Stimulated activated CD8-positive, alpha-beta memory T cell treated with anti-CD3 and anti-CD28 coated beads, Interleukin-12 subunit alpha, Interleukin-12 subunit beta, amount 100 ng/mL, for 24 hours (primary cell): Measurements from ENCODE around the gene IL4I1.

Source experiments
- DNase-seq: peaks from one replicate; pipeline ENCODE4 v3.0.0-alpha.2; 2020; ENCODE audit errors: extremely low read depth

IL4I1 gene

DNA sequence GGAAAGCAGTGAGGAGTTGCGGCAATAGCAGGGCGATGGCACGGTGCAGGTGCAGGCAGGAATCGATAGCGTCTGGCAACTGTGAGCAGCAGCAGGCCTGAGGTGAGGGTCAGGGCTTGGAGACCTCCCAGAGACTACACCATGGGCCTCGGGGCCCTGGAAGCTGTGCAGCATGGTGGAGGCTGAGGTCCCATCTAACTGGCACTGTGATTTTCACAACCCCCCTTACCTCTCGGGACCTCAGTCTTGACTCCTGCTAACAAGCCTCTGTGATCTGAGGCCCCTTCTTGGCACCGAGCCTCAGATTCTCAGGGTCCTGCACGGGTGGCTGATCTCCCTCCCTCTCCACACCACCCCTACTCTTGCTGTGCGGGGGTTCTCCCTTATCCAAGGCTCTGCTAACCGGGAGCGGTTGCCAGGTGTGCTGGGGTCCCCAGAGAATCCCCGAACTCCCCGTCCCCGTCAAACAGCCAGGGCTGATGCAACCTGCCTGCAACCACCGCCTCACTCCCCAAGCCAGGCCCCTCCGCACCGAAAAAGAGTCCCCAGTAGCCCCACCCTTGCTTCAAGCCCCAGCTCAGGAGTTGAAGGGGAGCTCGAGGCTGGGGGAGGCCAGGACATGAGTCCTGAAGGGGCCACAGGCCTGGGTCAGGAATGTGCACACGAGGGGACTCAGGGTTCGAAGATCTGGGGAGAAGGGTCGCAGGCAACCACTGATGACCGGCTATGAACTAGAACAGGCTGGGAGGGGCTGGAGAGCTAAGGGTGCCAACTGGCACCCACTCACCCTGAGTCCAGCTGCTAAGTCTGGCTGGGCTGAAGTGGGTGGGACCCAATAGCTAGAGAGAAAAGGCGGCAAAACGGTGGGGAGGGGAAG lies 27.6 kb upstream of the IL4I1 start:
- DNase-seq = no peak

DNA sequence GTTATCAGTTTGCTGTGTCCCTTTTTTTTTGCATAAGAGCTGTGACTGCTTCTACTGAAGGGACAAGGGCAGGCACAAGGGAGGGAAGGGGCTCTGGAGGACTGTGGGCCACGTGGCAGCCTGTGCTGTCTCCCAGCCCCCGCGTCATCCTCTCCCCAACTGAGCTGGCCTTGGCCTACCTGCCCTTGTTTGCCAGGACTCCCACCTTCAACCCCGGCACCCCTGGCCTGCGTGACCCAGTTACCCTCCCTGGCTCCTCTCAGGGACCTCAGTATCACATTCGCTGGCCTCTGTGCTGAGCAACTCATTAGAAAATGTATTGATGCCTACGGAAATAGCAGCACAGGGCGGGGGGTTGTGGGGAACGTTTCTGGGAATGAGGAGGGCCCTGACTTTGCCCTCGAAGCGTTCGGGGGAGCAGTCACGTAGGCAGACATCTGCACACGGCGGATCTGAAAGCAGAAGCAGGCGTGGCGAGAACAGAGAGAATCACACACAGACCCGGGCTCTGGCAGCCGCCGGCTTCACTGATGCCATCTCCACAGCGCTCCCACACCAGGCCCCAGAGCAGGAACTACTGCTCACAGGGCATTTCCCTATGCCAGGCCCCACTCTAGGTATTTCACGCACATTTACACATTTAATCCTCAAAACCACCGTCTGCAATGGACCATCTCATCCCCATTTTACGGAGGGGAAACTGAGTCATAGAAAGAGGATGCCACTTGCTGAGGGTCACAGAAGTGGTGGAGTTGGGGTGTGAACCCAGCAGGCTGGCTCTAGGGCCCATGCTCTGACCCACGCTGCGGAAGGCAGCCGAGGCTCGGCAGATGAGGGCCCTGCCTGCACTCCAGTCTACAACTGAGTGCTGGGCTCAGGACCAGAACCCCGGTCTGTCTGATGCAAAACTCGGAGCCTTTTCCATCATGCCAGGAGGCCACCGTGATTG lies 26.6 kb upstream of the IL4I1 start:
- no peak for DNase-seq

DNA sequence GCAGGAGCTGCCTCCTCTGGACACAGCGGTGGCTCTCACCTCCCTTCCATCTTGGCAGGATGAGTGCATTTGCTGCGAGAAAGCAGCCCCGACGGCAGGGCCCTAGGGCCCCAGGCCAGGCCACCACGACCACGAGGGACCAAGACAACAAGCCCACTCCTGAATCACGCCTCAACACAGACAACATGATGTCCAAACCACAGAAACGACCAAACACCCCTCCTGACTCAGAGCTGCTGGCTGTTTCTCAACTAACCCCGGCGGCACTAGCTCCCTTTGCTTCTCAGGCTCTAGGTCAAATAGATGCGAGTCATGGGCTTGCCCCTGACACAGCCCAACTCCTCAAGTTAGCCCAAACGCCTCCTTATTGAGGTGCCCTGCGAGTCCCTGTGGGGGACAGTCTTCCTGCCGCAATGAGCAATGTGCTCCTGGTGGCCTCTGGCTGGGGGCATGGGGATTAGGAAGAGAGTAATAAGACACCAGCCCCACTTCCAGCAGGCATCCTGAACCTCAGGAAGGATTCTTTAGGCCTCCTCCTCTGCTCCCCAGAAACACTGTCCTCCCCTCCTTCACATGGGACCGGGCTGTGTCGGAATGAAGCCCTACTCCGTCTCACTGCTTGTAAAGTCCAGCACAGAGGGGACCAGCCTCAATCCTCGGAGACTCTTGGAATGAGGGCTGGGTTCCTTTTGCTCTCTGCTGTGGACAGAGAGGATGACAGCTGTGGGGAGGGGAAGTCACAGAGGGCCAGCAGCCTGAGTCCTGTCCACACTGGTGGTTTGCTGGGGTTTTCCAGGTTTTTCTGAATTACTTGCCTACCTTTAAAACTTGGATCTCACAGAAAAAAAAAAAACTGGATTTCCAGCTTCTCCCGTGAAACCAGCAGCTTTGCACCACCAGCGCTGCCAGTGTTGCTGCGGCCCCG lies 25.4 kb upstream of the IL4I1 start:
- DNase-seq = no peak

DNA sequence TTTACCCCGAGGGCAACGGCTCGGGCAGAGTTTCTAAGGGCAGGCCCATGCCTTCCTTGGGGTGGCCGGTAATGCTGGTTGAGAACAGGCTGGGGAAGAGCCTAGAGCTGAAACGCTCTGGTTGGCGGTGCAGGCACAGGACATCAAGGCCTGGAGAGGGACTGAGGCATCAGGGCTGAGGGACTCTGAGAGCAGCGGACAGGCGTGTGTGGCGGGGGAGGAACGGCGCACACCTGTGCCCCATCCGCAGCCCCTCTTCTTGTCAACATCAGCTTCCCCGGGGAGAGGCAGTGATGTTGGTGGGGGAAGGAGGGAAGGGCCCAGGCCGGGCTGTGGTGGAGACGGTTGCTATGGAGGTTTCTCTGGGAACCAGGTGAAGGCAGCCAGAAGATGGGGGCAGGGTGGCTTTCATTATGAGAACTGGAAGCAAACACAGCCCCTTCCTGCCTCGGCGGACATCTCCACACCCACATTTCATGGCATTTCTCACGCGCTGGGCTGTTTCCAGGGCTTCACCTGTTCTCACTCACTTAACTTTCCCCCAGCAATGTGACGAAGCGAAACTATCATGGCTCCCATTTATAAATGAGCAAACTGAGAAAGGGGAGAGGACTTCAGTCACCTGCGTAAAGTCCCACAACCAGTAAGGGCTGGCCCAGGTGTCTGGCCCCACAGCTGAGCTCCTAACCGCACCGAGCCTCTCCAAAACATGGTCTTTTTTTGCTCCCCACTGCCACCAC lies 24.1 kb upstream of the IL4I1 start:
- no peak for DNase-seq

DNA sequence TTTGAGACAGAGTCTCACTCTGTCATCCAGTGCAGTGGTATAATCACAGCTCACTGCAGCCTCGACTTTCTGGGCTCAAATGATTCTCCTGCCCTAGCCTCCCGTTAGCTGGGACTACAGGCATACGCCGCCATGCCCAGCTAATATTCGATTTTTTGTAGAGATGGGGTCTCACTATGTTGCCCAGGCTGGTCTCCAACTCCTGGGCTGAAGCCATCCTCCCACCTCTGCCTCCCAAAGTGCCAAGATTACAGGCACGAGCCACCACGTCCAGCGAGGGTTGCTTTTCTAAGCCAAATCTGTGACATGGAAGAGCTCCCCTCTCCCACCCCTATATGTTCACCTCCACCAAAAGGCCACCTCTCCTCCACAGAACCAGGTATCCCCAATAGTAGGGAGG lies 21.4 kb upstream of the IL4I1 start:
- no peak for DNase-seq

DNA sequence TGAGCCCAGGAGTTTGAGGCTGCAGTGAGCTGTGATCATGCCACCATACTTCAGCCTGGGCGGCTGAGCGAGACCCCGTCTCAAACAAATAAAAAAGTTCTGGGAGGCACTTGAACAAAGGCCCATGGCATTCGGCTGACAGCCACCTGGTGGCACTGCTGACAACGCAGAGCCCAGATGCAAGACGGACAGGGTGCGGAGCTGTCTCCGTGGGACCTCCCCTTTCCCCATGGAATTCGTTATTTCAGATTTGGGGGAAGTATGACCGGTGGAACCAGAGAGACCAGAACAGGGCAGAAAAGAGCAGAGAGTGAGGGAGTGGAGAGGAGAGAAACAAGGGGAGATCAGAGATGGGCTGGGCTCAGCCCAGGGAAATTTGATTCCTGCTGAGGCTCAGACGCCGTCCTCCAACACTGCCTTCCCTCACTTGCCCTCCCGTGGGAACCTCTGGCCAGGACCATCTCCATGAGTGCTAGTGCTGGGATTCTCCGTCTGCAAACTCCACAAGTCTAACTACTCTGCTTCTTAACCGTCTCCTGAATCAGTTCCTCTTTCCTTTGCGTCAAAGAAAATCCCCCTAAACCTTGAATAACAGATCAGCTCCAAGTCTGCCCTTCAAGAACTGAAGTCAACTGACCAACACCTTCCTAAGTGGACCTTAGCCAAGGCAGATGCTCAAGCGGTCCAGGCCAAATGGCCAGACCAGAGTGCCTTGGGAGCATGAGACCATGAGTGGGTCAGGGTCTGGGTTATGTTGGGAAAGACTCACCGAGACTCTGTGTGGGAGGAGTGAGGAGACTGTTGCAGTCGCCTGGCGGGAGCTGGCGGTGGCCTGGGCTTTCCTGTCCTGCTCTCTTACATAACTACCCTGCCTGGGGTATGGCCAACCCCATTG lies 20.4 kb upstream of the IL4I1 start:
- DNase-seq = no peak

DNA sequence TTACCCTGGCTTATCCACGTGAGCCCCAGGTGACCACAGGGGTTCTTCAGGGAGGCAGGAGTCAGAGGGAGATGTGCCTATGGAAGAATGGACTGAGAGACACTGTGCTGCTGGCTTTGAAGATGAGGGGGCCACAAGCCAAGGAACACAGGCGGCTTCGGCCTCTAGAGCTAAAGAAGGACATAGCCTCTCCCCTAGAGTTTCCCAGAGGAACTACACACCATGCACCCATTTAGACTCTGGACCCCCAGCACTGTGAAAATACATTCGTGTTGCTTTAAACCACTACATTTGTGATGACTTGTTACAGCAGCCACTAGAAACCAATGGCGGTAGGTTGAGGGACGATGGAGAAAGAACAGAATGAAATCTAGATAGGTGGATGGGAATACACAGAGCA lies 18.6 kb upstream of the IL4I1 start:
- no peak for DNase-seq

DNA sequence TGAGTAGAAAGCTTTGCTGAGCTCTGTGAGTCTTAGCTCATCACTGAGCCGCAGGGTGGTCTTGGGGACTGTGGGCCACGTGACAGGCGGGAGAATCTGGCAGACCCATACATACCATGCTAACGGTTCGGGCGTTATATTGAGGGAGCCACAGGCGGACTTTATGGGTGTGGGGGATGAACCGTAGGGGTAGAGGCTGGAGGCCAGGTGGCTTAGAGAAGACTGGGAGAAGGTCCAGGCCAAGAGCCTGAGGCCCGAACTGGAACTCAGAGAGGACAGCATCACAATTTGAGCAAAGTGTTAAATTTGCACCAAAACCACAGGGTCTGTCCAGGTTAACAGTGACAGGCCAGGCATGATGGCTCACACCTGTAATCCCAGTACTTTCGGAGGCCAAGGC lies 17.0 kb upstream of the IL4I1 start:
- DNase-seq = no peak

DNA sequence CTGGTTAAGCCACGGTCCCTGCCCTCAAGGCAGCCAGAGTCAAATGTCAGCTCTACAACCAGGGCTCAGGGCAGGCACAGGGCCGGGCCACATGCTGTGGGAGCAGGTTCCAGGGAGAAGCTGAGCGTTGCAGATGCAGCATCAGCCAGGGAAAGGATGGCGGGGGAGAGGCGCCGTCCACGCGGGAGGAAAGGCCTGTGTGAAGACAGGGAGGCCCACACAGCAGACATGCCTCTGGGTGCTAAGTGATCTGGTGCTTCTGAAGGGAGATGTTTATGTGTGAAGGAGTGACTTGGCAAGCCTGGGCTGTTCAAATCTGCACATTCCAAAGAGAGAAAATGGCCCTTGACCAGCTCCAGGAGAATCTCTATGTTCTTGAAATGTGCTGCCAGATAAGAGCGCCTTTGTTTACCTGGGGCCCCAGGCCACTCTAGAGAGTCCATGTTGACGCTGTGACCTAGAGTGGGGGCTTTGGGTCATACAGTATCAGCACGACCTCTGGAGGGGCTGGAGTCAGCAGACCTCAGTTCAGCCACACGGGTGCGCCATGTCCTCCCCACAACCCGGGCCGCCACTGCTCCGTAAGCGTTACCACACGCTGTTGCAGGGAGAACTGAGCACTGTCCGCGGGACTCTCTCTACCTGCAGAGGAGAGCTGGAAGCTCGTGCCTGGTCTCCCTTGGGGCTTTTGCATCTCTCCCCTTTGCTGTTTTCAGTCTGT lies 16.4 kb upstream of the IL4I1 start:
- DNase-seq = no peak

DNA sequence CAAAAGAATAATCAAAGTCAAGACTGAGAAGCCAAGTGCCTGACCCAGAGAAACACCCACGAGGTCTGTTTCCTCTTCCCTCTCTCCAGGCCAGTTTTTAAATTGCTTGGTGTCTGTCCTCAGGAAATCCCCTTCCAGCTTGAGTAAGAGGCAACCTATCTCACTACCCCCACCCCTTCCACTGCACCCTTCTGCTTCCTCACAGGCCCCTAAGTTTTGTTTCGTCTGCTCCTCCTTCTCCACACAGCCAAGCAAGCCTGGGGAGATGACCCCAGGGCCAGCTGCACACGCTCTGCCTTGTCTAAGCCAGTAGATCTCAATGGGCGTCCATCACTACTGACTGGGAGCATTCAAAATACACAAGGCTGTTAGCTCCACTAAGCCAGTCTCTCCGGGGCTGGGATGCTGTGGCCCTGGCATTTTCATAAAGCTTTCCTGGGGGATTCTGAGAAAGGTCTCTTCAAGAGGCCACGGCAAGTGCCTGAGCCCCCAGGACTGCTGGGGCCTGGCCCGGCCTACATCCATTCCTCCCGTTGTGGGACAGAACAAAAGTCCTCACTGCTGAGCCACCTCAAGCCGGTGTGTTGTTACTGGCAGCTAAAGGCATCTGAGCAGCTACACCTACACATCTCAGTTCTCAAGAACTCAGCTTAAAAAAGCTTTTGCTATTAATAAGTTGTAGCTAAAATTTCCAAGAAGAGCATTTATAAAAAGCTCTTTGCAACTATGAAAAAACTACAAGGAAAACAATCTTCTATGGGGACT lies 14.9 kb upstream of the IL4I1 start:
- DNase-seq = no peak

DNA sequence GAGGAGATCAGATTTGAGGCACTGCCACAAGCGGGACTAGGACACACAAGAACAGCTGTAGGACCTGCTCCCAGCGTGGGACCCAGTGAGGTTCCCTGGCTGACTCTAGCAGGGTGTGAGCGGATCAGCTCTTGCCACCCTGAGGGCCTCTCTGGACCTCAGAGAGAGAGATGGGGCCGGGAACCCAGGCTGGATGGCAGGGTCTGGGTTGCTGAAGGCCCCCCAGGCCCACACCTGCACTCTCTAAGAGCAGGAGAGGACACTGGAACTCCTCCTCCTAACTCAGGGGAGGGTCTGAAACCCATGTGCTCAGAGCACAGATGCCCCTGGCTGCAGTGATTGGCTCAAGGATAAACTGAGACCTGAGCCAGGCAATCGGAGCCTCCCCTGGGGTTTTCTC lies 13.5 kb upstream of the IL4I1 start:
- no peak for DNase-seq

DNA sequence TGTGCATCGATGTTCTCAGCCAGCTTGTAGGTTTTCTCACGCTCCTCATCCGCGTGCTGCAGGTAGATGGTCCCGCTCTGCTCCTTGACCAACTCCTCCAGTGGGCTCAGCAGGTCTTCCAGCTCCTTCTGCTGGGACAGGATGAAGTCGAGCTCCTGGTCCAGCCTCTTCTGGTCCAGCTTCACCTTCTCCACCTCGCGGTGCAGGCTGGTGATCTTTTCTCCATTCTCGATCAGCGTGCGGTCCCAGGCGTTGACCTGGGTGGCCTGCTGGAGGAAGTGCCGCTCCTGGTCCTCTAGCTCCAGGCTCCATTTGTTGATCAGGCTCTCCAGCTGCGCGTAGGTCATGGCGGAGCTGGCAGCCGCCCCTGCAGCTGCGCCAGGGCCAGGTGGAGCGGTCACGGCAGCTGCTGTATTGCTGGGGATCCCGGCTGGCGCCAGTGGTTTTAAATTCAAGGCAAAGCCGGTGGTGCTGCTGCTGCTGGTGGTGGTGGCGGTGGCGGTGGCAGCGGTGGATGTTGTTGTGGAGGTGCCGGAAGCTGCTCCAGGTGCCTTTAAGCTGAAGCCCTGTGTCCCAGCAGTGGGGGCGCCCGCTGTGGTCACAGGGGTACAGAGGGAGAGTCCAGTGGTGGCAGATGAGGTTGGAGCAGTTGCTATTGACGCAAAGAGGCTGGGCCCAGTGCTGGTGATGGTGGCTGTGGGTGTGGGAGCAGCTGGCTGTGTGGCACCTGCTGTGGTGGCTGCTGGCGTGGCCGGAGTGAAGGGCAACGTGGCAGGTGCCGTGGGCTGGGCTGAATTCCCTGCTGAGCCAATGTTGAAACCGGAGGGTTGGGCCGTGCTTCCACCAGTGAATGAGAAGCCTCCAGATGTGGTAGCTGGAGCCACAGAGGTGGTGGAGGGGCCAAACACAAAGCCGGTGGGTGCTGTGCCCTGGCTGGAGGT lies 12.1 kb upstream of the IL4I1 start:
- no peak for DNase-seq

DNA sequence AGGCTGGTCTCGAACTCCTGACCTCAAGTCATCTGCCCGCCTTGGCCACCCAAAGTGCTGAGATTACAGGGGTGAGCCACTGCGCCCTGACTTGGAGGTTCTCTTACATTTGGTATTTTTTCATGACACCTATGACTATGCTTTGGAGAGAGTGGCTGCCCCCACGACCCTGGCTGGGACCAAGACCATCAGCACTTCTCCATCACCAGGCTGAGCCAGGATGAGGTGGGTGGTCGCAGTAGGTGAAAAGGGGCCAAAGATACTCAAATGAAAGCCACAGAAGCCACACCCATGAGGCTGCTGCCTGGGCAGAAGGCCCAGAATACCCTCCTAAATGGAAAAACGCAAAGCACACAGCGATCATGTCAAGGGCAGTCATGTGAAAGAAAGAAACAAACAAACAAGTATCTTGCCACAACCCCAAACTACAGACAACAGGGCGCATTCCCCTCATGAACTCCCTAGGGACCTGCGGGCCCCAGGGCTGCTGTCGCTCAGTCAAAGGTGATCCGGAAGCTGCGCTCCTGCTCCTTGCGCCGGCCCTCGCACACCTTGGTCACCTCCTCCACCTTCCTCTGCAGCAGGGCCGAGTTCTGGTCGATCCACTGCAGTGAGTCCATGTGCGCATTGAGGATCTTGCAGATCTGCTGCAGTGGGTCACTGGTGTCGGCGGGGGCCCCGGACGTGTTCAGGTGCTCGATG lies 11.2 kb upstream of the IL4I1 start:
- DNase-seq = no peak

DNA sequence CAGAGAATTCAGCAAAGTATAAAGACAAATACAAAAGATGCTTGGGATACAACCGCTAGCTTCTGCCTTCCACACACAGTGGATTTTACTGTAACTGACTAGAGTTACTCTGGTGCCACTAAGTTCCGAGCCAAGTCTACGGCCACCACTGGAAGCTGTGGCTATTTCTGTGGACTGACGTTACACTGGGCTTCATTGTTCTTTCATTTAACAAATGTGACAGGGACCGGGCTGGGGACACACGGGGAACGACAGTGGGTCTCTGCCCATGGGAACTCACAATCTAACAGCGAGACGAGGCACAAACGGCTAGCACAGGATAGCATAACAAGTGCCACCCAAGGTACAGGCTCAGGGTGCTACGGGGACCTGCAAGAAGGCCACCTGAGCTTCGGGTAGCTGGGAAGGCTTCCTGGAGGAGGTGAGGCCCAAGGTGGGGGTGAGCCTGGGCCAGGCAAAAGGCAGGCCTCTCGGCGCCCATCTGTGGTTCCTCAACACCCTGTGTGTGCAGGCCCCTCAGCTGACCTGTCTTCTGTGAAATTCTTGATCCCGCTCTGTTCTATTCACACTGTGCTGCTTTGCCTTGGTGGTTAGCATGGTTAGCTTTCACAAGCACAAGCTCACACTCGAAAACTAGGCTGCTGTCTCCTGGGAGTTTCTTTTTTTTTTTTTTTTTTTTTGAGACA lies 10.3 kb upstream of the IL4I1 start:
- no peak for DNase-seq

DNA sequence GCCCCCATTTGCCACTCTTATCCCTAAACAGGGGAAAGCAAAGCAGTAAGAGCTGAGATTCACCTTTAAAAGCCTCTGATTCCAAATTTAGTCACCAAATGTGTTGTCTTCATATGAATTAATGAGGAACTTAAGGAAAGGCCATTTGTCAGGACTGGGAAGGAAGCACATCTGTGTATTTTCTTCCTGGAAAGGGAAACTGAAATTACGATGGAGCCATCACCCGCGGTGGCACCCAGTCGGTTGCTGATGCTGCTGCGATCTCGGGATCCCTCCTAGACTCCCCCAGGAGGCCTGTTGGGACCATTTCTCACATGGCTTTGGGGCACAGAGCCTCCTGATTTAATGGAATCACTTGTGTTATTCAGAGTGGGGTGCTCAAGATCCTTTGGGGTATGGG lies 7.4 kb upstream of the IL4I1 start:
- DNase-seq = no peak
